Lower lobe of right lung (tissue), 2 donors: ENCODE data around the gene LRP1. TPM values are rescaled to one million over a fixed set of nuclear protein-coding genes. Genes with fewer than 3 reads are reported as not detected.
A peak's percentile ranks its signal among the peaks of the same experiment; 100 is the strongest.

Experiments
- ATAC-seq, 2 donors: fragments of 200-7000 bp; cut with Tn5 transposase; one replicate each; pipeline ENCODE4 v1.9.1; 2020 to 2022; ENCODE audit warnings: mild to moderate bottlenecking in 2 of 2, moderate library complexity in 2 of 2
- DNase-seq: peaks from one replicate; pipeline ENCODE4 v3.0.0-alpha.2; 2020
- H3K27ac ChIP-seq: fragments of 200-600 bp; one replicate; pipeline ENCODE4 v1.8.0; 2022
- H3K27me3 ChIP-seq: fragments of 200-600 bp; one replicate; pipeline ENCODE4 v1.8.0; 2022; ENCODE audit warnings: low read depth
- H3K36me3 ChIP-seq: fragments of 200-600 bp; one replicate; pipeline ENCODE4 v1.8.0; 2022; ENCODE audit warnings: mild to moderate bottlenecking
- H3K4me1 ChIP-seq: fragments of 200-600 bp; one replicate; pipeline ENCODE4 v1.8.0; 2022
- H3K4me3 ChIP-seq: fragments of 200-600 bp; one replicate; pipeline ENCODE4 v1.8.0; 2022; ENCODE audit warnings: mild to moderate bottlenecking
- H3K9me3 ChIP-seq: fragments of 200-600 bp; one replicate; pipeline ENCODE4 v1.8.0; 2022
- intact Hi-C: fragments of 100-400 bp; cut with DNase I; formaldehyde crosslinking; loops from one replicate; pipeline ENCODE4 v1.11.0; 2022
- total RNA-seq: library from RNA; stranded (reverse); fragmentation: NEBNext Ultra II Directional; extraction: Animal tissue kit (Norgen Biotek cat#: 25700); gene quantifications from one replicate; pipeline ENCODE4 v1.2.1, GENCODE V29; 2021
- TF ChIP-seq, protein P1 (sequence below): fragments of 200-600 bp; IDR thresholded peaks from one replicate; pipeline ENCODE4 v1.8.0; 2022; ENCODE audit warnings: antibody characterized with exemption, mild to moderate bottlenecking
- donor health status: DM: no; HTN: yes; CAD: no; lungs with severe emphysema.

Gene LRP1
- total RNA-seq, 1 donor from 2014 or later, result 404 TPM

DNA sequence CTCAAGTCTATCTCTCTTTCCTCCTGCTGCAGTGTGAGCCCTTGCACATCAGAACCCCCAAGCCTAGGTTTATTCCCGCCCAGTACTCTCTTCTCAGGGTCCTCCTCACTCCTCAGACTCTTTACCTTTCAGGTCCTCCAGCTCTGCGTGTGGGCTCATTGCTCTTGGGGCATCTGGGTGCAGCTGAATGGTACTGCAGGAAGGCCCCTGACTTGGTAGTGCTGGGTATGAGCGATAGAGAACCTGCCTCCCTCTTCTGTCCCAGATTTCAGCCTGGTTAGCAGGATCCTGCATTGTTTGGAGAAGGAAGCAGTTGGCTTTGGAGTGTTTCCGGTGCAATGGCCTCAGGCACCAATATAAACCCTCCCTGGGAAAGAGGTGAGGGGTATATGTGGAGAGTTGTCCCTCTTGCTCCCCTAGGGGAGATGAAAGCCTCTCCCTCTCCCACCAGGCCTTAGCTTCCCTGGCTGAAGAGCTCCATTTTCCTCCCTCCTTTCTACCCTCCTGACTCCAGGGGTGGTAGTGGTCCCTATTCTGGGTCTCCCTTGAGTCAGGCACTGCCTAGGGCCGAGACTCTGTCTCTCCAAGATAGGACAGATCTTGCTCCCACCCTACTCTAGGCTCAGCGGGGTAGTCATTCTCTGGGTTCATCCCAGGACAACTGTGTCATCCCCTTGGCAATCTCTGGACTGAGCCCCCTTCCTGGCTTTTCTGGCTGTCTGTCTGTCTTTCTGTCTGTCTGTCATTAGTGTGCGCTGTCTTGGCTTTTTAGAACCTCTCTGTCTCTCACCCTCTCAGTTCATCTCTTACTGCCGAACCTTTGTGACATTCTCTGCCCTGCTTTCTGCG, 3.8 kb downstream of the LRP1 start:
- intact Hi-C loops, result no loop called here
- Histone ChIP-seq H3K4me3 (peak overlapping the region; percentile 95), H3K36me3 (no peaks in the 10 kb centered on the region), H3K27ac (peak overlapping the region; percentile 43), H3K9me3 (no peaks in the 10 kb centered on the region), H3K27me3 (no peaks in the 10 kb centered on the region), H3K4me1 (peaks cover 77% of the 10 kb centered on the region)
- TF ChIP-seq, protein P1, sequence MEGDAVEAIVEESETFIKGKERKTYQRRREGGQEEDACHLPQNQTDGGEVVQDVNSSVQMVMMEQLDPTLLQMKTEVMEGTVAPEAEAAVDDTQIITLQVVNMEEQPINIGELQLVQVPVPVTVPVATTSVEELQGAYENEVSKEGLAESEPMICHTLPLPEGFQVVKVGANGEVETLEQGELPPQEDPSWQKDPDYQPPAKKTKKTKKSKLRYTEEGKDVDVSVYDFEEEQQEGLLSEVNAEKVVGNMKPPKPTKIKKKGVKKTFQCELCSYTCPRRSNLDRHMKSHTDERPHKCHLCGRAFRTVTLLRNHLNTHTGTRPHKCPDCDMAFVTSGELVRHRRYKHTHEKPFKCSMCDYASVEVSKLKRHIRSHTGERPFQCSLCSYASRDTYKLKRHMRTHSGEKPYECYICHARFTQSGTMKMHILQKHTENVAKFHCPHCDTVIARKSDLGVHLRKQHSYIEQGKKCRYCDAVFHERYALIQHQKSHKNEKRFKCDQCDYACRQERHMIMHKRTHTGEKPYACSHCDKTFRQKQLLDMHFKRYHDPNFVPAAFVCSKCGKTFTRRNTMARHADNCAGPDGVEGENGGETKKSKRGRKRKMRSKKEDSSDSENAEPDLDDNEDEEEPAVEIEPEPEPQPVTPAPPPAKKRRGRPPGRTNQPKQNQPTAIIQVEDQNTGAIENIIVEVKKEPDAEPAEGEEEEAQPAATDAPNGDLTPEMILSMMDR, result no peak
- DNase-seq (no peak), ATAC-seq (no peak)

DNA sequence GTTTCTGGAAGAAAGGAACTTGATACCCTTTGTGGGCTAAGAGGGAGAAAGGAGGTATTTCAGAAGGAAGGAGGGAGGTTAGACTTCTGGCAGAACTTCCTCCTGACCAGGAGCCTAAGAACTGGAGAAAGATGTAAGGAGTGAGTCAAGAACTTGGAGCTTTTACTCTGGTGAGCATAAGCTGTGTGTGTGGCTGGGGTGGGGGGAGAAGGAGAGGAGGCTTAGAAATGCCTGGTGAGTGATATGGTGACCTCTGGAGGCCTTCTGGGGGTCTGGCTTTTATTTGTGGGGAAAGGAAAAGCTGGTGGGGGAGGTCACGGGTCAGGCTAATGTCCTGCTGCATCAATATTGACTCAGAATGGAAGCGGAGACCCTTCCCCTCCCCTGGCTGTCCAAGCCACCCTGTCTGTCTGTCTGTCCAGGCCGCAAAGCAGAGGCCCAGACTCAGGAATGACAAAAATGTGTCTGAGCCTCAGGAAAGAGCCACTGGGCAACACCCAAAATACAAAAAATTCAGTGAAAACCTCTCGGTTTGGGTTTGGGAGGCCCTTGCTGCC, 4.8 kb downstream of the LRP1 start:
- Histone ChIP-seq H3K4me1 (peaks cover 84% of the 10 kb centered on the region), H3K36me3 (no peaks in the 10 kb centered on the region), H3K27ac (peak overlapping the region; percentile 18), H3K9me3 (no peaks in the 10 kb centered on the region), H3K27me3 (no peaks in the 10 kb centered on the region), H3K4me3 (peak overlapping the region; percentile 95)
- TF ChIP-seq, protein P1, result no peak
- DNase-seq (no peak), ATAC-seq (no peak)
- intact Hi-C loops, result no loop called here

GRCh38 chr12:57133916-57134315, 5.6 kb downstream of the LRP1 start:
- TF ChIP-seq, protein P1, result no peak
- H3K4me1 ChIP-seq, result peaks cover 87% of the 10 kb centered on the region
- H3K27ac ChIP-seq, result peak overlapping the region; percentile 18
- ATAC-seq (no peak), DNase-seq (no peak)
- no peaks in the 10 kb centered on the region for H3K9me3 ChIP-seq
- H3K36me3 ChIP-seq, result no peaks in the 10 kb centered on the region
- H3K27me3 ChIP-seq, result no peaks in the 10 kb centered on the region
- intact Hi-C loops, result no loop called here
- H3K4me3 ChIP-seq, result peak overlapping the region; percentile 95

- DNase-seq (no peak), ATAC-seq (no peak)
- Histone ChIP-seq H3K9me3 (no peaks in the 10 kb centered on the region), H3K27me3 (no peaks in the 10 kb centered on the region), H3K27ac (peak overlapping the region; percentile 60), H3K4me1 (peaks cover 96% of the 10 kb centered on the region), H3K4me3 (peak overlapping the region; percentile 10), H3K36me3 (peaks cover 4% of the 10 kb centered on the region)
- intact Hi-C loops, result no loop called here
- TF ChIP-seq, protein P1, result no peak
Measured at GRCh38 chr12:57134949-57135348, 6.7 kb downstream of the LRP1 start.

DNA sequence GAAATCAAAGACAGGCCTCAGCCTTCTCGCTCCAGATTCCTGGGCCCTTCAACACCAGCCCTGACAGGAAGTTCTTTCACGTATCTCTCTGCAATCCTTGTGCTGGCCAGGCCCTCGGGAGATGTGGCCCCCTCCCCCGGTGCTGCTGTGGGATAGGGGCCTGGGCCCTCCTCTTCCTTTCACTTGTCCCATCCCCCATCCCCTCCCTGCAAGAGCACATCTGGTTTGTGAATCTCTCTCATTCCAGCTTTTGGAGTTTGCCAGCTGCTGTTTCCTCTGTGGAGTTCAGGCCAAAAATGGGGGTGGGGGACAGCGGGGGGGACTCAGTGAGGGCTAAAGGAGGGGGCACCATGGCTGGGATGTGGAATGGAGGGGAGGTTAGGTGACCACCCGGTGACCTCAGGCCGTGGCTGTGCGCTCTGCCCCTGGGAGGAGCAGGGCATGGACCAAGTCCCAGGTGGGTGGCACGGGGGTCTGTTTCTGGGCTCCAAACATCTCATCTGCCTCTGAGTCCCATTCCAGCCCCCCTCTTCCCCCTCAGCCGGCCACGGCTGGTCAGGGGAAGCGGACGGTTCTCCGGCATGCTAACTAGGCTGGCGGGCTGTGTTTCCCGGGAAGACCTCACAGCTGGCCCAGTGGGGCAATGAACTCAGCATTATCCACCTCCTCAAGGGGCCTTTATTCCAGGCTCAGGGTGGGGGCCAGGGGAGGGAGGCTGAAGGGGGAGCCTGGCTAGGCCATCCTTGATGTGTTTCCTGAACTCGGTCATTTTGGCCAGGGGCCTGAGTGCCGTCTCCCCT, 7.4 kb downstream of the LRP1 start:
- intact Hi-C loops, result no loop called here
- H3K27ac ChIP-seq, result peak overlapping the region; percentile 60
- TF ChIP-seq, protein P1, result no peak
- peaks cover 96% of the 10 kb centered on the region for H3K4me1 ChIP-seq
- ATAC-seq (peak; percentile 13 to 40), DNase-seq (no peak)
- H3K27me3 ChIP-seq, result no peaks in the 10 kb centered on the region
- no peak overlapping the region for H3K4me3 ChIP-seq
- peaks cover 8% of the 10 kb centered on the region for H3K36me3 ChIP-seq
- no peaks in the 10 kb centered on the region for H3K9me3 ChIP-seq
